Endothelial cell (in vitro differentiated cells): ENCODE measurements around the gene SCN4B. TPM values are rescaled to one million over a fixed set of nuclear protein-coding genes. Genes with fewer than 3 reads are reported as not detected.
"Not testable (repeated sequence)": the region's sequence is repeated elsewhere in the genome, so short reads cannot be mapped to it uniquely, and the experiment has no call there.

Experiments used
- DNase-seq: peaks from one replicate; pipeline ENCODE4 v3.0.0; 2021; ENCODE audit warnings: low spot score
- H3K27ac Mint-ChIP-seq: one replicate; pipeline ENCODE4 v1.8.0; 2021; ENCODE audit warnings: mixed read lengths, inconsistent platforms; ENCODE audit not compliant: unreplicated experiment
- H3K27me3 Mint-ChIP-seq: one replicate; pipeline ENCODE4 v1.8.0; 2021; ENCODE audit warnings: mild to moderate bottlenecking, moderate library complexity, mixed read lengths, inconsistent platforms; ENCODE audit not compliant: unreplicated experiment
- H3K36me3 Mint-ChIP-seq: one replicate; pipeline ENCODE4 v1.8.0; 2021; ENCODE audit warnings: mild to moderate bottlenecking, low read depth, mixed read lengths, inconsistent platforms; ENCODE audit not compliant: unreplicated experiment
- H3K4me1 Mint-ChIP-seq: one replicate; pipeline ENCODE4 v1.8.0; 2021; ENCODE audit warnings: mild to moderate bottlenecking, mixed read lengths, inconsistent platforms; ENCODE audit not compliant: unreplicated experiment
- H3K4me3 Mint-ChIP-seq: one replicate; pipeline ENCODE4 v1.8.0; 2021; ENCODE audit warnings: mild to moderate bottlenecking, mixed read lengths, inconsistent platforms; ENCODE audit not compliant: unreplicated experiment
- H3K9me3 Mint-ChIP-seq: one replicate; pipeline ENCODE4 v1.8.0; 2021; ENCODE audit warnings: mixed read lengths, inconsistent platforms; ENCODE audit not compliant: unreplicated experiment
- CTCF ChIP-seq: fragments of 200-600 bp; sonication (generic); IDR thresholded peaks from one replicate; pipeline ENCODE4 v1.5.0; 2021; ENCODE audit warnings: antibody characterized with exemption; ENCODE audit not compliant: unreplicated experiment
- total RNA-seq: library from RNA; stranded (reverse); fragmentation: NEBNext Ultra II Directional; extraction: Animal tissue kit (Norgen Biotek cat#: 25700); gene quantifications from one replicate; pipeline ENCODE4 v1.2.1, GENCODE V29; 2021; ENCODE audit not compliant: unreplicated experiment

Gene SCN4B
- total RNA-seq, 1 donor from 2014 or later, result 3.1 TPM

- no peak for TF ChIP-seq CTCF
- Mint-ChIP-seq H3K4me1 (peaks cover 3% of the 10 kb centered on the region), H3K4me3 (no peak overlapping the region), H3K27me3 (no peaks in the 10 kb centered on the region), H3K36me3 (no peaks in the 10 kb centered on the region), H3K27ac (no peak overlapping the region), H3K9me3 (no peaks in the 10 kb centered on the region)
- no peak for DNase-seq
Measured at GRCh38 chr11:118199135-118199534, 46.5 kb upstream of the SCN4B start.

- H3K4me1 Mint-ChIP-seq, result peaks cover 3% of the 10 kb centered on the region
Measured at GRCh38 chr11:118198370-118198769, 45.7 kb upstream of the SCN4B start.

GRCh38 chr11:118194835-118195627 lies 42.4 kb upstream of the SCN4B start:
- Mint-ChIP-seq H3K4me3 (no peak overlapping the region), H3K36me3 (no peaks in the 10 kb centered on the region), H3K4me1 (peaks cover 3% of the 10 kb centered on the region), H3K27ac (no peak overlapping the region), H3K27me3 (peaks cover 6% of the 10 kb centered on the region), H3K9me3 (no peaks in the 10 kb centered on the region)
- no peak for DNase-seq
- TF ChIP-seq CTCF, result no peak

More at GRCh38 chr11:118198370-118198769, 45.7 kb upstream of the SCN4B start:
- Mint-ChIP-seq H3K27me3 (no peaks in the 10 kb centered on the region), H3K36me3 (no peaks in the 10 kb centered on the region), H3K9me3 (no peaks in the 10 kb centered on the region), H3K4me3 (no peak overlapping the region), H3K27ac (no peak overlapping the region)
- peak; percentile 90 for TF ChIP-seq CTCF
- DNase-seq, result peak; percentile 81

- no peaks in the 10 kb centered on the region for H3K36me3 Mint-ChIP-seq
- no peak overlapping the region for H3K4me3 Mint-ChIP-seq
- peaks cover 6% of the 10 kb centered on the region for H3K27me3 Mint-ChIP-seq
- peaks cover 3% of the 10 kb centered on the region for H3K4me1 Mint-ChIP-seq
- no peaks in the 10 kb centered on the region for H3K9me3 Mint-ChIP-seq
- no peak for DNase-seq
- no peak overlapping the region for H3K27ac Mint-ChIP-seq
- no peak for TF ChIP-seq CTCF
Measured at GRCh38 chr11:118193910-118194566, 41.4 kb upstream of the SCN4B start.

- H3K27ac Mint-ChIP-seq, H3K36me3 Mint-ChIP-seq, H3K27me3 Mint-ChIP-seq, H3K4me3 Mint-ChIP-seq, H3K9me3 Mint-ChIP-seq, DNase-seq, H3K4me1 Mint-ChIP-seq: not testable (repeated sequence)
Measured at GRCh38 chr11:118192817-118193216, 40.2 kb upstream of the SCN4B start.

- H3K4me3 Mint-ChIP-seq, H3K9me3 Mint-ChIP-seq, H3K36me3 Mint-ChIP-seq, DNase-seq, H3K27me3 Mint-ChIP-seq, H3K27ac Mint-ChIP-seq, H3K4me1 Mint-ChIP-seq: not testable (repeated sequence)
Measured at GRCh38 chr11:118190942-118191506, 38.4 kb upstream of the SCN4B start.
